NCI-H2227 (cell line): ENCODE measurements around the gene UBA6.
A peak's percentile ranks its signal among the peaks of the same experiment; 100 is the strongest.
"Not testable (repeated sequence)": the region's sequence is repeated elsewhere in the genome, so short reads cannot be mapped to it uniquely, and the experiment has no call there.

ENCODE experiments used
- DNase-seq: peaks from one replicate; lab custom pipeline; 2025; ENCODE audit not compliant: unreplicated experiment; lab: John Stamatoyannopoulos, UW

The UBA6 gene

DNA sequence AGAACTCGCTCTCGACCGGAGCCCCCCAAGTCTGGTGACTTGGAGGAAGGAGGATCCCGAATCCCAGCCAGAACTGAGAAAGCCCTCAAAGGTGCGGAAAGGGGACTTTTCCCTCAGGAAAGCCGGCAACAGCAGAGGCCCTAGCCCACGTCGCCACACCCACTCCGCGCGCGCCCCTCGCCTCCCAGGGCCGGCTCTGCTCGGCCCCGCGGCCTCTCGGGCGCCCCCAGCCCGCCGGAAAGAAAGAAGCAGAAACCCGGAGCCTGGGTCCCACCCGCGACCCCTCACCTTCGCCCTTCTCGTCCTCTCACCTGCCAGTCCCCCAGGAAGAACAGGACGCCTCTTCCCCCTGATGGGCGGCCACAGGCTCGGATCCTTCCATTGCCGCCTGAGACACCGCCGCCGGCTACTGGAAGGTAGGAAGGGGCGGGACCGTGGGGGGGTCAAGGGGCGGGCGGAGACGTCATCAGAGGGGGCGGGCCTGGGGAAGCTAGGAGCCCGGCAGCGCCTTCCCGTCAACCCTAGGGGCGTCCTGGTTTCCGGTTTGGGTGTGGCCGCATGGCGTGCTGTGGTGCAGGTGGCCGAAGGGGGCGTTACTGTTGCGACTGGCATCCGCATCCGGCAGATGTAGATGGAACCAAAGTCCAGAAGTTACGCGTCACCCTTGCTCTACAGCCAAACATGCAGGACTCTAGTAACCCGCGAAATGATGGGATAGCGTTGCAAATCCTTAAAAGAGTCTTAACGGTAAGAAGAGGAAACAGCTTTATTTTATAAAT is at the start of gene UBA6:
UBA6 (minus strand) TSS at position 418 of the 779 bp plus-strand sequence; CDS start at position 382, 36 bp downstream.
- peak; percentile 93 for DNase-seq

DNA sequence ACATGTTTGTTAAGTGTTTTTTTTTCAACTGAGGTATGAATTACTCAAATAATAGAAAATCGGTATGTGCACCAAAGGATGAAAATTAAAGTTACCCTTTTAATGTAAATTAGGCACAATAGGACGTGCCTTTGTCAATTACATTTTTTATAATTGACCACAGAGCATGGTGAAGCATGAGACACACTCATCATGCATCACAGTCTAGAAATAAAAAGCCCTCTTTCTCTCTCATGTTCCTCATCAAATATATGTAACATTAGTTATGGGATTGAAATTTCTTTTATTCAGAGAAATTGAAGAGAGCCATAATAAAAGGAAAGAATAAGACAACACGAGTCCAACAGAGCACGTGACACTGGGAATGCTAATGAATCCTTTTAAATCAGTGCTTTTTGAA is 49.7 kb upstream of the UBA6 start:
- DNase-seq: no peak

DNA sequence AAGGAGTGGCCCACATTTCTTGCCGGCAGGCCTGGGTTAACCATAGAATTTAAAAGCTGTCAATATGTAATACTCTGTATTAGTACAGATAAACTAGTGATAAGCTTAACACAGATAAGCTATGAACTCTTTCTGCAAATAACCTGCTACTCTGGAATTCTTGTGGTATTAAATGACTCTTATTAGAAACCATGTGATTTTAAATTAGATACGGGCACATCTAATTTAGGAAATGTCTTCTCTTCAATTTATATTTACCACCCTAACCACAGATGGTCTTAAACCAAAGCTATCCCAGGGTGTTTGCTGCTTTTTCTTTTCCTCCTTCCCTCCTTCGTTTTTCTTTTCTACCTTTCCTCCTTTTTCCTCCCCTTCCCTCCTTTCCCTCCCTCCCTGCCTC is 48.3 kb upstream of the UBA6 start:
- no peak for DNase-seq

DNA sequence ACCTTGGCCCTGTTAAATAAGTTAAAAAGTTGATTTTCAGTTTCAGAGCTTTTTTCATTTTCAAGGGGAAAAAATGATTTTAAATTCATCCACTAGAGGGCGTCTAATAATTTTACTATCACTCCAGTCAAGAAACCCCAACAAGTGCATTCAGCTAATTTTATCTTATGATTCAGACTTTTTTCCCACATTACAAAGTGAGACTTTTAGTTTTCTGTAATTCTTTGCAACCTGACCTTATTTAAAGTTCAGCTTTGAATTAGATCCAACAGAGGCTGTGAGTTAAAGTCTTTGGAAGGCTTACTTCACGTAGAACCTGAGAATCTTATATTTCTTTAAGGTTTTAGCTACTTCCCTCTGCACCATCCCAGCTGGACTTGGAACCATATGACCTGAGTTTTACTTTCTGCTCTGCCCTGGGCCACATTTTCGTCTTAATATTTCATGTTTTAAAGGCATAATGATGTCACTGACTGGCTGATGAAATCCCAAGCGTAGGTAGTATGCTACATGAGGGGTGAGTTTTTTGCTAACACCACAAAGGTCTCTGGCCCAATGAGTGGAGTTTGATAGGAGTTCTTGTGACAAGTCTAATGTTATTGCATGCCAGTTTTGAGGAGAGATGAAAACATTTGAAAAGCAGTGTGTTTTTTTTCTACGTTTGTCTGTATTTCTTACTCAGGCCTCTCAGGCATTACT is 46.0 kb upstream of the UBA6 start:
- DNase-seq: peak; percentile 19

DNA sequence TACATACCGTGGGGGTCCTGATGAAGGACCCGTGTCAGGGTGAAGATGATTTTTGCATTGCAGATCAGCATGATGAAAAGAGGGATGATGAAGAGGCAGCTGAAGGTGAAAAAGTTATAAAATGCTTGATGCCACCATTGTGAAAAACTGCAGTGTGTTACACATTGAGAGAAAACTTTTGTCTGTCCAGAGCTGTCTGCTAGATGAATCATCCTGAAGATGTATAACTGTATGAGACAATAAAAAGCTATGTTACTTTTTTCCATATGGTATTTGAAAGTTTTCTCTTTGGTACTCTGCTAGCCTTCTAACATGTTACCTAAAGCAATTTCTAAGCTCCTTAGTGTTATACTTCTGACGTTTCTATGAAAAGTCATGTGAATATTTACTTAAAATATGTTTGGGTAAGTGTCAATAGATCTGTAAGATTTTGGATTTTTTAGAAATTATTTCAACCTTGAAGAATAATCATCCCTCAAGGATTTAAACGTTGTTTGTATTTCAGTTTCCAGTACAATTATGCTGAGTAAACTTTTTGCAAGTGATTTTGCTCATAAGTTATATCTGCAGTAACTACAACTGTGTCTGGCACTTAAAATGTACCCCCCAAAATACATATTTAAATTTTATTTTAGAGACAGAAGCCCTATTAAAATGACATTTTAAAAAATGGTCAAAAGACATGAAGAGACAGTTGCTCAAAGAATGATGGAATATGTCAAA is 43.8 kb upstream of the UBA6 start:
- no peak for DNase-seq

DNA sequence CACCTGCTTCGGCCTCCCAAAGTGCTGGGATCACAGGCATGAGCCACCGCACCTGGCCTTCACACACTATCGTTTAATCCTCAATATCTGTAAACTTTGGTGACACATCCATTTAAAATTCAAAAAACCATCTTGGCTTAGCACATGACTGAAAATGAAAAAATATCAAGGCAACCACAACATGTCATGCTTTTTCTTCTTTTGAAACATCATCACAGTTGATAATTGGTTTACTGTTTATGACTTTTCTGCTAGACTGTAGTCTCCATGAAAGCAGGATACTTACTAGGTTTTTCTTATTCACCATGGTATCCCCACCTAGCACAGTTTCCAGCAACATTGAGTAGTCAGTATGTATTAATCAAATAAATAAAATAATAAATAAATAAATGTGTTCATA is 42.2 kb upstream of the UBA6 start:
- DNase-seq: no peak

DNA sequence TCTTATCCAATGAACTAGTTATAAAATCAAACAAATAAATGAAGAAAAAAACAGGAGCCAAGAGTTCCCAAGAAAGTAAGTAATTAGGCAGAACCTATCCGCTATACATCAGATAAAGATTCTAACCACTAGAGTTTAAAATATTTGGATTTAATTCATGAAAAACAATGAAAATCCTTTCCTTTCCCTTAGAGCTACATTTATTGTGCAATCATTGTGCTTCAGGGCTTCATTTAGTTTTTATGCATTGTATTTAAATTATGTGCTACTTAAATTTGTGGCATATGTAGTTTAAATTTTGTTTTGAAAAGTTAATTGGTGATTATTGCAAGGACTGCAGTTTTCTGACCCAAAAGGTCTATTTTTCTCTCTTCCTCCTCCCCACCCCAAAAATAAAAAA is 35.3 kb upstream of the UBA6 start:
- no peak for DNase-seq

DNA sequence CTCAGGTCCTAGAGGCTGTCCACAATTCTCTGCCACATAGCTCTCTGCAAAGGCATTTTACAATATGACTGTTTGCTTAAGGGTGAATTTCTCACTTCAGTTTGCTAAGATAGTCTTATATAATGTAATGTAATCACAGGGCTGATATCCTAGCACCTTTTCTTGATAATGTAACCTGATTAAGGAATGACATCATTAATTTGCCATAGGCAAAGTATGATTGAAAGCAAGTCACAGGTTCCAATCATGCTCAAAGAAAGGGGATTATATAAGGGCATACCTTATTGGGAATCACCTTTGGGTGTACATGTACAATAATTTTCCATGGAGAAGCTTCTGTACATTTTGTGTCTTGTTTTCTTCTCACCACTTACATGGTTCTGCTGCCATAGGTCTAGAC is 34.4 kb upstream of the UBA6 start:
- no peak for DNase-seq

DNA sequence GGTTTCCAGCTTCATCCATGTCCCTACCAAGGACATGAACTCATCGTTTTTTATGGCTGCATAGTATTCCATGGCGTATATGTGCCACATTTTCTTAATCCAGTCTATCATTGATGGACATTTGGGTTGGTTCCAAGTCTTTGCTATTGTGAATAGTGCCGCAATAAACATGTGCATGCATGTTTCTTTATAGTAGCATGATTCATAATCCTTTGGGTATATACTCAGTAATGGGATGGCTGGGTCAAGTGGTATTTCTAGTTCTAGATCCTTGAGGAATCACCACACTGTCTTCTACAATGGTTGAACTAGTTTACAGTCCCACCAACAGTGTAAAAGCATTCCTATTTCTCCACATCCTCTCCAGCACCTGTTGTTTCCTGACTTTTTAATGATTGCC is 29.6 kb upstream of the UBA6 start:
- DNase-seq: not testable (repeated sequence)

DNA sequence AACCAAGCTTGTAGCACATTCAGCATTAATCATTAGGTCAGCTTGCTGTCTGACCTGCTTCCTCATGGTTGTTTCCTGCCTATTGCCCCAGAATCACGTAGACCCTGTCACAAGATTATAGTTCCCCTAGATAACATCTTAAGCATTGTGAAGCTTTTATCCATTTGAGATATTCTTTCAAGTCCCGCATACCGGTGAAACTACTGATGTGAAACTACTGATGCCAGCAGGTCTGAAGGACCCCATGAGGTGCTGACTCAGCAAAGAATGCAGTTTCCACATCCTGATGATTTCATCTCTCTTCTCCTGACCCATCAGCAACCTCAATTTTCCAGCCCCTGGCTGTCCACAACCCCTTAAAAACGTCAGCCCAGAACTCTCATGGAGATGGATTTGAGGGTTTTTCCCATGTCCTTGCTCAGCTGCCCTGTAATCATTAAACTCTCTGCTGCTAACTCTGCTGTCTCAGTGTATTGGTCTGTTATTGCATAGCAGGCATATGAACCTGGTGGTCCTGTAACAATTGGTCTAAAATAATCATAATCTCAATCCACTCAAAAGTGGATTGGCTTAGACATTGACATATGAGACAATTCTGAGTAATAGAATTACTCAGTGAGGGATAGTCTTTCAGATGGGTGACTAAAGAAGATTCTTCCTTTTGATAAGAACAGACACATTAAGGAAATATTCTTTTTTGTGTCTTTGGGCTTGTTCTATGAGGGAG is 26.3 kb upstream of the UBA6 start:
- DNase-seq: no peak

DNA sequence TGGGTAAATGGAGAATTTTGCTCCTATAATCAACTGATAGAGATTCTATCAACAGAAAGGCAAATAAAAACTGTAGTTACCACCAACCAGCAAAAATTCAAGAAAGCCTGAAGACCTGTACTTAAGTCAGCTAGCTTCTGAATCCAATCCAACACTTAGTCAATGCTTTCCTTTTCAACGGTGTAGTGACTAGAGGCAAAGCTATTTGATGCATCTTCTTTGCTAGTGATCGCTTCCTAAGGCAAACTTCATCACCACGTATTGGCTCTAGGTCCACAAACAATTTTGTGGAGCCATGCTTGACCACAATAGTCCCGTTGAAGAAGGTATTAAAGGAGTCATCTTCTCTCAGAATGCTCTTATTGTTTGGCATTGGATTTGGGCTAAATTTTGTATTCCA is 25.0 kb upstream of the UBA6 start:
- no peak for DNase-seq

DNA sequence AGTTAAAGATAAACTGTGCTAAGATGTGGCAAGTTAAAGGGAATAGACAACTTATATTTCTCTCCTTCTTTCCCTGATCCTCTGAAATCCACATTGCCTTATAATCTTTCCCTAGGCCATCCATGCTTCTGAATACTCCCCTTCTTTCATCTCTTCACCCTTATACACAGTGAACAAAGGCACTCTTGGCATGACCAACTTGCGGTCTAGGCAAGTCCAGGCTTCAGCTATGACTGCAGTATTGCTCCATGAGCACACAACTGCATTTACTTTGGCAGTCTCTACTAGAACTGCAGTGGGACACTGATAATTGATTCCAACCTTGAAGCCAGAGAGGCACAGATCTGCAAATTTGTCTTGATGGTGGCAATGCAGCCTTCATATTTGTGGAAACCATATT is 24.2 kb upstream of the UBA6 start:
- DNase-seq: no peak

DNA sequence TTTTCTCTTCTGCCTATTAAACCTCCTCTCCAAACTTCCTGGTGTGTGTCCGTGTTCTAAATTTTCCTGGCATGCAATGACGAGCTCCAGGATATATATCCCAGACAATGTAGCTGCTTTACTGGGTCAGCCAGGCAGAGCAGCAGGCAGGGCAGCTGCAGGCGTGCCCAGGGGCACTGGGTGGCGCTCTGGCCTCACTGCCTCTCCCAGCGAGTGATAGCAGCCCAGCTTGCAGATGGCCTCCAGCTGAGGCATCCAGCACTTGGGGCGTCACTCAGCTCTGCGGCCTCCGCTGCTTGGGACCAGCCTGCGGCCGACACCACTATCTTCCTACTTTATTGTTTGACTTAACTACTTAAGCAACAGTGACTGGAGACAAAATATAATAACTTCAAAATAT is 23.0 kb upstream of the UBA6 start:
- no peak for DNase-seq

DNA sequence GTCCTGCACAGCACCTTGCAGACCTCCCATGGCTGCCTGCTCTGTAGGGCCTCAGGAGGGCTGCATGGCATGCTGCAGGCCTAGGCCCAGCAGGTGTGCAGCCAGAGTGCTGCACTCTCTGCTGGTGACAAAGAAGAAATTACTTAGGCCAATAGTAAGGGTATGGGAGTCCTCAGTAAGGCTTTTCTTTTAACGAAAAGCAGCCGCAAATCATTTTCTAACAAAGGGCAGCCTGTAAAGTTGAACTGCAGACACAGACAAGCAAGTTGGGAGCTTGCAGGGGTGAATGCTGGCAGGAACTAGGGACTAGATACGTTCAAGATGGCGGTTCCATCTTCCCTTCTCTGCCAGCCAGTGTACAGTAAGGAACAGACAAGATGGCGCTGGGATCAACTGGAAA is 22.4 kb upstream of the UBA6 start:
- DNase-seq: no peak

DNA sequence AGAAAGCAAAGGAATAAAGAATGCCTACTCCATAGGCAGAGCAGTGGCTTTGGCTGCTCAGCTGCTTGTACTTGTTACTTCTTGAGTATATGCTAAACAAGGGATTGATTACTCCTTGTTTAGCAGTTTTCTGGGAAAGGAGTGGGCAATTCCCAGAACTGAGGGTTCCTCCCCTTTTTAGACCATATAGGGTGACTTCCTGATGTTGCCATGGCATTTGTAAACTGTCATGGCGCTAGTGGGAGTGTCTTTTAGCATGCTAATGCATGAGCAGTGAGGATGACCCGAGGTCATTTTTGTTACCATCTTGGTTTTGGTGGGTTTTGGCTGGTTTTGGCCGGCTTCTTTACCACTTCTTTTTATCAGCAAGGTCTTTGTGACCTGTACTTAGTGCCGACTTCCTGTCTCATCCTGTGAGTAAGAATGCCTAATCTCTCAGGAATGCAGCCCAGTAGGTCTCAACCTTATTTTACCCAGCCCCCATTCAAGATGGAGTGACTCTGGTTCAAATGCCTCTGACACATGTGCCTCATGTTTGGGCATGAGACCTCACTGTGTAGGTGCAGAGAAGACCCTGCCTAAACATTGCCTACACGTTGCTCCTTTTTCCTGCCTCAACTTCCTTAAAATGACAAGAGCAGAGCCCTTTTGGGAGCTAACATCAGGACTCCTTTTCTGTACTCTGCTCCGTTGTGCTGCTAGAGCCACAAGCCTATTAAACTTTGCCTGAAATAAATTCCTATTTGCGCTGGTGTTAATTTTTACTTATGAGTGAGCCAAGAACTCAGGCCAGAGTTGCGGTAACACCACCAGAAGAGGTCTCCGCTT is 21.0 kb upstream of the UBA6 start:
- DNase-seq: no peak

DNA sequence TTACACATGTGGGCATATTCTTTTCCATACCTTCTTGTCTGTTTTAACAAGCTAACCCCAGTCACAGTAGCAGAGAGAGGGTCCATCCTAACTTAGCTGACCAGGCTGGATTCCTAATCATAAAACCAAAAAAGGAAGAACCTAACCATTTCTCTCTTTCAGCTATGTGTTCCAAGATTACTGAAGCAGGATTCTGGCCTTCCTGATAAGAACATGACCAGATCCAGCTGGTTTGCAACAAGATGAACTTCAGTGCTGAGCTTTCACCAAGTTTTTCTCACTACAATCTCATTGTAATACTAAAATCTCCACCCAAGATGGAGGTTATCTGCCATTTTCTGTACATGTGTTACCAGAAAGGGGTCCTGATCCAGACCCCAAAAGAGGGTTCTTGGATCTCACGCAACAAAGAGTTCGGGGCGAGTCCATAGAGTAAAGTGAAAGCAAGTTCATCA is 20.4 kb upstream of the UBA6 start:
- DNase-seq: no peak

DNA sequence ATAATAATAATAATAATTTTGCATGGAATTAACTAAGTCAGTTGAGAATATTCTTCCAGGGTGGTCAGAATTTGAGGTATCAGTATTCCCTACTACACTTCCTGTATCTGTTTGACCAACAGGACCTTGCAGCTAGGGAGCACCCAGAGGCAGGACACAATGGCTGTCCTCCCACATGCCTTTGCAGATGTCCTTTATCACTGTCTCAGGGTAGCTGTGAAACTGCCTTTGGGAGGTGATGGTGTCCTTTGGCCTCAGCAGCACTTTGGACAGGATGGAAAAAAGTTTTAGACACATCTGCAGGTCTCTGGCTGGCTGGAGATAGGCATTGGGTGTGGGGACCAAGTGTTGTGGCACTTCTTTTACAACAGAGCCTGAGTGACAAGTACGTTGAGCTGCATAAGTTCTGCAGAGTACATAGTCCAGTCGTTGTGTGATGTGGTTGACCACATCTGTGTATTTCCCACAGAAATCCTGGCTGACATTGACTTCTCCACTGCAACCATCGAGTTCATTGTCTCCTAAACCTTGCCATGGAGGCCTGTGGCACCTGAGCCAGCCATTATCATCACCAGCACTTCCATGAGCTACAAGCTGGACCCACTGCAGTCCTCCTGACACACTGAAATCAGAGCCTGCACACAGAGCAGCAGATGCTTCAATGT is 19.1 kb upstream of the UBA6 start:
- DNase-seq: no peak

DNA sequence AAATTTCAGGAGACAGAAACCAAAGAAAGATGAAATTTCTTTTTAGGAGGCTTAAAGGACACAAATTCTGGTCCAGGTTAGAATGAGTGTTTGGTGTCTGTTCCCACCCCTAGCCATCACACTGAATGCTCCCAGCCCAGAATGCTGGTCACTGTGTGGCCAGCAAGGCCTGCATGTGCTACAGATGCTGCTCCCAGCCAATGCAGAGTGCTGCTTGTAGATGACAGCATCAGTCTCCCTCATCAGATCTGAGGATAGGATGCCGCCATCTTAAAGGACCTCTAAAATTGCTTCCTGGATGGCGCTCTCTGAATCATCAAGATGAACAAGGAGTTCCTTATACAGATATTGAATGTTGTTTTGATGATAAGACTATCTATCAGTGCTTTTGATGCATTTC is 17.9 kb upstream of the UBA6 start:
- DNase-seq: no peak

DNA sequence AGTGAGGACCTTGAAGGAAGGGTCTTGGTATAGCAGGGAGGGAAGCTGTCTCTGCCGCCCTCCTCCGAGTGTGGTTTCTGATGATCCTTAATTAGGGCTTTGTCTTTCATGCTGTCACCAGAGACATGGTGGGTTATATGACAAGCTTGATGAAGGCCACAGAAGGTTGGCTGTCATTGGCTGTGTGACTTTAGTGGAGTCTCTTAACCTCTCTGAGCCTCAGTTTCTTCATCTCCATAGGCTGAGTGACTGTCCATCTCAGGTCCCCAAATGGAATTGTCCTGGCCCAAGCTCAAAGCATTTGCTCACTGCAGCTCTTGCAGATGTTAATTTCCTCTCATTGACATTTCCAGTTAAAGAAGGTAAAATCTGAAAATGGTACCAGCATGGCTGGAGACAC is 16.6 kb upstream of the UBA6 start:
- DNase-seq: no peak

DNA sequence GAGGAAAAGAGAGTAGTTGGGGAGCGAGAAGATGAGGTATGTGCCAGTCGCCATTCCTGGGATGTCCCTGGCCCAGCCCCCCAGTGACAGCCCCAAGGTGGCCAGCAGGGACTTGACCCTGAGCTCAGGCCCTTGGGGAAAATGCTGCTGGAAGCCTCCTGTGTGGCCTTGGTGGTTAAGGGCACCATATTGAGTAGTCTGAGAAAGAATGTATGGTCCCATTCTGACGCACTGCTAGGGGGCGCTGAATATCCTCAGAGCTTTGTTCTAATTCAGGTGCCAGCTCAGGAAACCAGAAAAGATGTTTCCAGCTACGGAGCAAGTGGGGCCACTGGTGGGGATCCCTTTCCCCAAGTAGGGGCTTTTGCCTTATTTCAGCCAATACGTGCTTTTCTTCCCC is 14.0 kb upstream of the UBA6 start:
- no peak for DNase-seq
